ENCODE data around the gene RBM33.

Gene RBM33

GRCh38 chr7:155621418-155621980, 23.0 kb upstream of the RBM33 start:
- DNase-seq (ENCODE audit: extremely low read depth in 1 of 2, low read depth in 1 of 2) = no peak

DNA sequence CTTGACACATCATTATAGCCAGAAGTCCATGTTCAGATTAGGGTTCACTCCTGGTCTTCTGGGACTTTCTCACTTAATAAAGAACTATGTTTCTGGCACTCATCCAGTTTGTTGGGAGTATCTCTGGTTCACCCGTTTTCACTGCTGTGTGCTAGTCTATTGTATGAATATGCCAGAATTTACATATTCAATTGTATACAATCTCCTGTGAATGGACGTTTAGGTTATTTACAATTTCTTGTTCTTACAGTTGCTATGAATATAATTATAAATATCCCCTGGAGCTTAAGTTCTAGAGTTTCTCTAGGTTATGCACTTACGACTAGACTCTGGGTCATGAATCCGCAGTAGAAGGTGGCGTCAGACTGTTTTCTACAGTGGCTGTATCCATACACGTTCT, 20.0 kb upstream of the RBM33 start:
- no peak for DNase-seq (ENCODE audit: extremely low read depth in 1 of 2, low read depth in 1 of 2)

DNA sequence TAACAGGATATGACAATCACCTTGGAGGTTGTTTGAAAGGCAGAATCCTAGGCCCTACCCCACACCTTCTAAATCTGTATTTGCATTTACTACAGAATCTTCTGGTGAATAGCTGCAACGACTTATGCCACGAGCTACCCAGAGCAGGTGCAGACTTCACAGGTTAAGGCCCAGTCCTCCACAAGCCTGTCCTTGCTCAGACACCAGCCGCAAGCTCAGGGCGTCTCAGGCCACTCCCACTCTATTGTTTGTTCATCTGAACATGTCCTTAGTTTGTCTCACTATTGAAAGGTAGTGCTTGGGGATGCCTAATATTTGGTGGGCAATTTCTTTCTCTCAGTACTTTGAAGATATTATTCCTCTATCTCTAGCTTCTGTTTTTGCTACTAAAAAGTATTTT, 18.9 kb upstream of the RBM33 start:
- no peak for DNase-seq (ENCODE audit: extremely low read depth in 1 of 2, low read depth in 1 of 2)

DNA sequence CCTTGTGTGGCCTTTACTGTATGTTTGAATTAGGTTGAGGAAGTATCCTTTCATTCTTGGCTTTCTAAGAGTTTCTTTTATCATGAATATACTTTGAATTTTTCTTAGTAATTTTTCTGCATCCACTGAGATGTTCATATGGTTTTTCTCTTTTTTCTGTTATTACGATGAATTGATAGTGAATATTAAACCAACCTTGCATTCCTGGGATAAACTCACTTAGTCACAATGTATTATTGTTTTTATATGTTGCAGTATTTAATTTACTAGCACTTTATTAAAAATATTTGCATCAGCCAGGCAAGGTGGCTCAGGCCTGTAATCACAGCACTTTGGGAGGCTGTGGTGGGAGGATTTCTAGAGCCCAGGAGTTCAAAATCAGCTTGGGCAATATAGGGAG, 15.3 kb upstream of the RBM33 start:
- no peak for DNase-seq (ENCODE audit: extremely low read depth in 1 of 2, low read depth in 1 of 2)

- DNase-seq (ENCODE audit: extremely low read depth in 1 of 2, low read depth in 1 of 2) = no peak
These were observed 13.3 kb upstream of the RBM33 start for GRCh38 chr7:155631155-155631554.

- no peak for DNase-seq (ENCODE audit: extremely low read depth in 1 of 2, low read depth in 1 of 2)
These were observed 8.6 kb upstream of the RBM33 start for GRCh38 chr7:155635817-155636216.

DNA sequence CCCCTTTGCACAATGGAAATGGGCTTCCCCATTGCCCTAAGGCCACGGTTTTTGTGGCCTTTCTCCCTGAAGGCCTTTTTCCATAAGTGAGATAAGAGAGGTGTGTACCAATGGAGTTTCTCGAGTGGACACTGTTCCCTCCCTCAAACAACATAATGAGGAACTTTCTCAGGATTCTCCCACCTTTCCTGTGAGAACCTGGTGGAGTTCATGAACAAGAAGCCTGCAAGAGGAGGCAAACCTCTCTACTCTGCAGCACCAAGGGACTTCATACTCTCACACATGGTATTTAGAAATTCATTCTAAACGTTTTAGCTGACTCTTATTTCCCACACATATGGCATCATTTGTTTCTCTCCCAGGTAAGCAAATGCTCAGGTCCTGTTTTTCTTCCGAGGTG, 7.3 kb upstream of the RBM33 start:
- DNase-seq (ENCODE audit: extremely low read depth in 1 of 2, low read depth in 1 of 2) = no peak

- no peak for DNase-seq (ENCODE audit: extremely low read depth in 1 of 2, low read depth in 1 of 2)
These were observed 6.1 kb upstream of the RBM33 start for GRCh38 chr7:155638366-155638765.

DNA sequence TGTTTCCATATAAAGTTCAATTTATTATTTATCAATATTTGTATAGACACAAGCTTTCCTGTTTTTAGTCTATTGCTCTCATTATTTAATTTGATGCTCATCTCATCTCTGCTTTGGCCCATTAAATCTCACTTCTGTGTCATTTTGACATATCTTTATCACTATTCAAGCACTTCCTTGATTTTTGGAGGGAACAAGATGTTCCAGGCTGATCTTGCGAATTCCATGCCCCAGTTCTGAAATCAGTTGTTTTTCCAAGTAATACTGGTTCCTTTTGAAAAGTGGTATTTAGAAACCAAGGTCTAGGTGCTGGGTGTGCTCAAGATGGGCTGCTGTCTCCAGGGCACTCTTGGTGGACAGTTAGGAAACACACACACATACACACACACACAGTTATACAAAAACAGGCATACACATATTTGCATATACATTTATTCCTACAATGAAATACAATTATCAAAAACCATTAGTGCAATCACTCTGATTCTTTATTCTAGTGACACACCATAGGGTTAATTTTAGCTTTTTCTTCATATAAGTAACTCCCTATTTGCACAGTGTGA, 4.4 kb upstream of the RBM33 start:
- DNase-seq (ENCODE audit: extremely low read depth in 1 of 2, low read depth in 1 of 2) = no peak

GRCh38 chr7:155640629-155641028, 3.8 kb upstream of the RBM33 start:
- DNase-seq (ENCODE audit: extremely low read depth in 1 of 2, low read depth in 1 of 2) = no peak

DNA sequence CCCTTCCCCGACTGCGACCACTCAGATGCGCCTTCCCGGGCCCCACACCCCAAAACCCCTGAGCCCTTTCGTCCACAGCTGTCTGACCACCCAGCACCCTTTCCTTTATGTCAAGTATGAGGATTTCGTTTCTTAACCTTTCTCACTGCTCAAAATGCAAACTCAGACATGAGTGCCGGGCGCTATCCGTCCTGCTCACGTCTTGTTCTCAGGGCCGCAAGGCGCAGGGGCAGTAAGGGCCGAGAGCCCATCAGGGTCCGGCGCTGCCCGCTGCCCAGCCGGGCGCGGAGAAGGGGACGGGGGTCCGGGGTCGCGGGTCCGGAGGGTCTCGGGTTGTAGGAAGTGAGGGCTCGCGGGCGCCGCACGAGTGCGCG, 670 bp upstream of the RBM33 start:
- DNase-seq (ENCODE audit: extremely low read depth in 1 of 2, low read depth in 1 of 2) = no peak

DNA sequence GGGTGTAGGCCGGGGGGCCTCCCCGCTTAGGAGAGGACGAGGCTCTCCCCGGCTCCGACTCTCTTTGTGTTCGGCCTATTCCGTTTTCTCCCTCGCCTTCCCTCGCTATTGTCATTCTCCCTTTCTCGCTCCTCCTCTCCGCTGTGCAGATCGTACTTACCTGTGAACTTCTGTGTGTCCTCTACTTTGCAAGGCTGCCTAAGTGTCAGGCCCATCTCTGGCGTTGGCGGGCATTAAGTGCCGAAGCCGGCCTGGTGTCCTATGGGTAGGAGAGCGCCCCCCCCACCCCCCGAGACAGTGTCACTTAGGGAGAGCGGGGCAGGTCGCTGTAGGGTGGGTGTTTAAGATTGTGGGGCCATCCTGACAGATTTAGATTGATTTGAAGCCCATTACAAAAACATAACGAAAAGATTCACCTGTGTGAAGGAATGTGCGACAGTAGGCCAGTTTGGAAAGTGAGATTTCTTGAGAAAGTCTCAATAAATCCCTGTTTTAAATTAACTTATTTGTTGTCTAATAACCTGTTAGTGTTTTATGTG, 579 bp downstream of the RBM33 start:
- peak; percentile 14 to 16 for DNase-seq (ENCODE audit: extremely low read depth in 1 of 2, low read depth in 1 of 2)

DNA sequence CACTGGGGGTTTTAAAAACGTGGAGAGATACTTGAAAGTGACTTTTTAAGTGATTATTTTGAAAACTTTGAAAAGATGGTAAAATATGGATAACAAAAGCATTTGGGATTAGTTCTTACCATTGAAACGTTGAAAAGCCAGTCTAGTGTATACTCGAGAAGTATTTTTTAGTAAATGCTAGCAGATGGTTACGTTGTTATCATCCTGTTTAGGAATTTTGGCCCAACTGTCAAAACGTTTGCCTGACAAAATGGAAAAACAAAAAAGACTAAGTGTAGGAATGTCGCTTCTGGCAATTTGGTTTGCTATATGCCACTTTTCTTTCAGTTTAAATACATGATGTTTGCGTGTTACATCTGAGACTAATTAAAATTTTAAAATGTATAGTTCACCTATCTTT, 1.2 kb downstream of the RBM33 start:
- no peak for DNase-seq (ENCODE audit: extremely low read depth in 1 of 2, low read depth in 1 of 2)

DNA sequence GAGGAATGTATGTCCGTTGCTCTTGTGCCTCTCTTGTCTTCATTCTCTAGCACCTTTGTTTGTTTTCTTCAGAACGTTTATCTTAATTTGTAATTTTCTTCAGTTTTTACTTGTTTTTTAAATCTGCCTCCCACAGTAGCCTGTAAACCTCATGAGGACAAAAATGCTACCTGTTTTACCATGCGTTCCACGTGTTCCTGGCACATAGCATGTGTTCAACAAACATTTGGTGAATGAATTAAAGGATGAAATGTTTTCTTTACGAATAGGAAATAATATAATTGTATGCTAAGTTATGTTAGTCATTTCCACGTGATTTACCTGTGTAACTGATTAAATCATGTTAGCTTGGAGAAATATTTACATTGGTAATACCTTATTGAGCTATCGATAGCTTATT, 2.2 kb downstream of the RBM33 start:
- DNase-seq (ENCODE audit: extremely low read depth in 1 of 2, low read depth in 1 of 2) = no peak

- no peak for DNase-seq (ENCODE audit: extremely low read depth in 1 of 2, low read depth in 1 of 2)
These were observed 2.8 kb downstream of the RBM33 start for GRCh38 chr7:155647302-155647701.

DNA sequence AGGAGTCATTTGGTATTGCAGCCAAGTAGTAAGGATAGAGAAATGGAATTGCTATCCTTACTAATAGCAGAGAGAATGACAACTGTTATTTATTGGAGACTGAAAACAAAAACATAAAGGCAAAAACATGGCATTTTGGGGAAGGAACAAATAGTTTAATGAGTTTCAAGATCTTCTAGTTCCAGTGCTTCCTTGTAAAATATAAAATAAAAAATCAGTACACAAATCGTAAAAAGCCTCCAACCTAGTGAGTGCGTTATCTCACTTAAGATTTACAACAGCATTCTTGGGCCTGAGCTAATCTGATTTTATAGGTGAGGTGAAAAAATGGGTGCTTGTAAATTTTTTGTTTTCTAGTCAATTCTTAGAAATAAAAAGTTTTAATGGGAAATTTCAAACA, 3.3 kb downstream of the RBM33 start:
- no peak for DNase-seq (ENCODE audit: extremely low read depth in 1 of 2, low read depth in 1 of 2)

- no peak for DNase-seq (ENCODE audit: extremely low read depth in 1 of 2, low read depth in 1 of 2)
These were observed 4.4 kb downstream of the RBM33 start for GRCh38 chr7:155648752-155649339.

GRCh38 chr7:155649588-155649987, 5.1 kb downstream of the RBM33 start:
- DNase-seq (ENCODE audit: extremely low read depth in 1 of 2, low read depth in 1 of 2) = no peak

GRCh38 chr7:155652156-155653114, 8.0 kb downstream of the RBM33 start:
- DNase-seq (ENCODE audit: extremely low read depth in 1 of 2, low read depth in 1 of 2) = no peak

DNA sequence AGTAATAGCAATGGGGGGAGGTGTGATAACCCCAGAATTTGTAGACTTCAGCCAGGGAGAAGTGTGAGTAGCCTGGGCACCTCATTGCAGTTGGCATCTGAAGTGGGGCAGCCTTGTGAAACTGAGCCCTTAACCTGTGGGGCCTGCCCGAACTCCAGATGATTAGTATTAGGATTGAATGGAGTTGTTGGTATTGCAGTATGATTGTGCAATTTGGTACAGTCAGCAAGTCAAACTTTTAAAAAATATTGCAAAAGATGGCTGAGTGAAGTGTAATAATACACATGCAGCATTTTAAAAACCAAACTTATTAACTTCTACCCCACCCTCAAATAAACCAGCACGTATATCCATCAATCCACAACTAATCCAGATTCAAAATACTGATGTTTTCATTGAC, 9.3 kb downstream of the RBM33 start:
- DNase-seq (ENCODE audit: extremely low read depth in 1 of 2, low read depth in 1 of 2) = no peak

- DNase-seq (ENCODE audit: extremely low read depth in 1 of 2, low read depth in 1 of 2) = no peak
These were observed 12.4 kb downstream of the RBM33 start for GRCh38 chr7:155656891-155657290.
